ENCODE data around the gene GDF7.

- no peak for TF ChIP-seq CTCF (IDR thresholded peaks at IDR 0.05; ENCODE audit: borderline replicate concordance, extremely low read depth, low read length, poor library complexity, severe bottlenecking)
- no peak for TF ChIP-seq EZH2 (IDR thresholded peaks at IDR 0.05; ENCODE audit: borderline replicate concordance, low read depth, low read length, severe bottlenecking)
These were observed 49.0 kb upstream of the GDF7 start for GRCh38 chr2:20617892-20618467.
